ENCODE data around the gene USP47. TPM values are rescaled to one million over a fixed set of nuclear protein-coding genes. Genes with fewer than 3 reads are reported as not detected.
A peak's percentile ranks its signal among the peaks of the same experiment; 100 is the strongest.

Gene USP47
- polyA plus RNA-seq, 2 of the 4 experiments (the other 2 are of a cell fraction) = 31.0 to 32.8 TPM

DNA sequence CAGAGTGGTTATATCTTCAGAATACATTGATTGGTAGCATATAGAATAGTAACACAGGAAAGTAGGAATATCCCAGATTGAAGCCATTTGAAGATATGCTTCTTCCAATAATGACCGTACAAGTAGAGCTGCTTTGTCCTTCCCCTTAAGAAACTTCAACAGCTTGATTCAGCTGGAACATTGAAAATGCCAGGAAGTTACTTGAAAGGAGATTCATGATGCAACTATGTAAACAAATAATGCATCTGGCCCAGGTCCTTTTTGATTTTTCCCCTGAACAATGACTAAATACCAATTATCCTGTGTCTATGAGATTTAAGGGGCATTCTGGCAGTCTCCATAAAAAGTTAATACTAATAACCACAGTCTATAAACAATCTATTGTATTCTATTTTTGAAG is 163.7 kb downstream of the USP47 start:
- Histone ChIP-seq H3K27ac (no peak overlapping the region), H3K4me1 (peaks cover 18% of the 10 kb centered on the region), H3K4me2 (peak overlapping the region; percentile 4; the same call in 1 of the 3 replicates), H3K9me3 (no peaks in the 10 kb centered on the region), H3K4me3 (no peak overlapping the region)
- FAIRE-seq = no peak
- ATAC-seq = no peak
- ChIA-PET POLR2A (interaction anchor here (1.4 kb wide), 1 partner anchor 12 kb away, joined by 4 read pairs; no protein-coding TSS in a partner anchor), CTCF (interaction anchor here (1.6 to 4.3 kb wide), 5 partner anchors 23 to 39 kb away, joined by 4 to 17 read pairs (median 6); no protein-coding TSS in a partner anchor)
- WGBS (ENCODE audit: missing lambda C conversion rate) = 50% methylated on average over 1 of the region's 1 CpG
- TF ChIP-seq HOXB13 (CRISPR knock-in tag; IDR thresholded peaks at IDR 0.05; ENCODE audit: low read depth) (no peak), ZNF302 (CRISPR knock-in tag; IDR thresholded peaks at IDR 0.05) (no peak), TFCP2L1 (CRISPR knock-in tag; IDR thresholded peaks at IDR 0.05) (no peak), GATA3 (IDR thresholded peaks at IDR 0.05; ENCODE audit: borderline replicate concordance) (no peak), POLR2AphosphoS2 (conservative IDR thresholded peaks at IDR 0.05; ENCODE audit: low read length) (no peak), HOXA7 (CRISPR knock-in tag; IDR thresholded peaks at IDR 0.05) (no peak), JUNB (IDR thresholded peaks at IDR 0.05) (no peak), MYC (IDR thresholded peaks at IDR 0.05; ENCODE audit: borderline replicate concordance, low read length) (no peak), EHF (CRISPR knock-in tag; IDR thresholded peaks at IDR 0.05) (no peak), CBX8 (IDR thresholded peaks at IDR 0.05) (no peak), HEYL (CRISPR knock-in tag; IDR thresholded peaks at IDR 0.05) (no peak), FOSB (CRISPR knock-in tag; IDR thresholded peaks at IDR 0.05) (no peak), KDM5A (IDR thresholded peaks at IDR 0.05) (no peak)
- DNase-seq (ENCODE audit: low read depth in 1 of 2, low spot score in 1 of 2) = no peak

- no peaks in the 10 kb centered on the region for H3K9me3 ChIP-seq
- CTCF ChIA-PET = interaction anchor here (0.6 to 4.3 kb wide), 7 partner anchors 13 to 1169 kb away, joined by 3 to 17 read pairs (median 3); no protein-coding TSS in a partner anchor
- FAIRE-seq (no peak), ATAC-seq (no peak), DNase-seq (ENCODE audit: low read depth in 1 of 2, low spot score in 1 of 2) (no peak)
- H3K4me3 ChIP-seq = no peak overlapping the region
- H3K4me1 ChIP-seq = peaks cover 18% of the 10 kb centered on the region
- WGBS (ENCODE audit: missing lambda C conversion rate) = 98% methylated on average over 7 of the region's 7 CpGs
- POLR2A ChIA-PET = no interaction called here
- no peak overlapping the region for H3K4me2 ChIP-seq
- no peak overlapping the region for H3K27ac ChIP-seq
- TF ChIP-seq FOSB (CRISPR knock-in tag; IDR thresholded peaks at IDR 0.05) (no peak), PBX3 (IDR thresholded peaks at IDR 0.05) (no peak), POLR2AphosphoS2 (conservative IDR thresholded peaks at IDR 0.05; ENCODE audit: low read length) (no peak), ZC3H11A (IDR thresholded peaks at IDR 0.05) (no peak), SMC3 (IDR thresholded peaks at IDR 0.05) (no peak), POLR2A (IDR thresholded peaks at IDR 0.05; ENCODE audit: low read length) (no peak), HMGXB4 (CRISPR knock-in tag; IDR thresholded peaks at IDR 0.05; ENCODE audit: borderline replicate concordance) (no peak), FOSL2 (IDR thresholded peaks at IDR 0.05) (no peak), FOSL2 (CRISPR knock-in tag; IDR thresholded peaks at IDR 0.05) (no peak), ATOH8 (CRISPR knock-in tag; IDR thresholded peaks at IDR 0.05; ENCODE audit: low read depth) (no peak), ELK1 (IDR thresholded peaks at IDR 0.05; ENCODE audit: low read depth, low read length) (no peak), ESRRA (IDR thresholded peaks at IDR 0.05; ENCODE audit: borderline replicate concordance, low read length) (no peak), RCOR1 (IDR thresholded peaks at IDR 0.05; ENCODE audit: low read depth, low read length) (no peak)
These were observed 164.9 kb downstream of the USP47 start for GRCh38 chr11:12006552-12007229.
